ENCODE data around the gene APOBEC3F. TPM values are rescaled to one million over a fixed set of nuclear protein-coding genes. Genes with fewer than 3 reads are reported as not detected.
"Not testable (repeated sequence)": the region's sequence is repeated elsewhere in the genome, so short reads cannot be mapped to it uniquely, and the experiment has no call there.

Gene APOBEC3F
- total RNA-seq, 4 donors from 2014 or later = 0.44 to 2.7 (median 2.2) TPM

GRCh38 chr22:39010946-39011345 is 29.7 kb upstream of the APOBEC3F start:
- intact Hi-C loops (cut with DNase I) = no loop called here
- H3K4me1 ChIP-seq = peaks cover 5 to 42% (median 21%) of the 10 kb centered on the region in 3 donors
- no peak for DNase-seq
- H3K4me3 ChIP-seq = no peak overlapping the region
- H3K27ac ChIP-seq = no peak overlapping the region
- H3K9me3 ChIP-seq = no peaks in the 10 kb centered on the region
- TF ChIP-seq POLR2A (IDR thresholded peaks at IDR 0.05) (no peak), CTCF (IDR thresholded peaks at IDR 0.05) (no peak)
- no peaks in the 10 kb centered on the region for H3K36me3 ChIP-seq
- WGBS, 2 donors = 69 to 74% methylated on average over 2 to 10 of the region's 15 CpGs
- no peaks in the 10 kb centered on the region for H3K27me3 ChIP-seq

- Histone ChIP-seq H3K4me3 (no peak overlapping the region), H3K27me3 (no peaks in the 10 kb centered on the region), H3K27ac (no peak overlapping the region), H3K9me3 (no peaks in the 10 kb centered on the region), H3K36me3 (peaks cover 0 to 2% (median 0%) of the 10 kb centered on the region in 3 donors), H3K4me1 (peaks cover 5 to 43% (median 21%) of the 10 kb centered on the region in 3 donors)
- DNase-seq = no peak
- 76 to 85% methylated on average over 28 to 29 of the region's 29 CpGs for WGBS, 2 donors
- intact Hi-C loops (cut with DNase I) = no loop called here
- TF ChIP-seq POLR2A (IDR thresholded peaks at IDR 0.05) = no peak
- no peak for TF ChIP-seq CTCF (IDR thresholded peaks at IDR 0.05)
These were observed 27.8 kb upstream of the APOBEC3F start for GRCh38 chr22:39012533-39013511.

GRCh38 chr22:39013561-39013941 is 27.1 kb upstream of the APOBEC3F start:
- Histone ChIP-seq H3K27ac (peak overlapping the region; percentile 89 to 93 (median 92)), H3K4me3 (peak overlapping the region; percentile 45 to 64 (median 56)), H3K4me1 (peaks cover 5 to 43% (median 21%) of the 10 kb centered on the region in 3 donors)
- H3K27me3 ChIP-seq; intact Hi-C loops (cut with DNase I); H3K36me3 ChIP-seq; DNase-seq; H3K9me3 ChIP-seq: not testable (repeated sequence)
- WGBS, 2 donors = 56 to 72% methylated on average over 6 of the region's 6 CpGs

- WGBS, 2 donors = 0 to 15% methylated on average over 9 of the region's 18 CpGs
- H3K4me1 ChIP-seq = peaks cover 5 to 43% (median 21%) of the 10 kb centered on the region in 3 donors
- peaks cover 0 to 10% (median 0%) of the 10 kb centered on the region in 3 donors for H3K36me3 ChIP-seq
- intact Hi-C loops (cut with DNase I) = no loop called here
- no peaks in the 10 kb centered on the region for H3K27me3 ChIP-seq
- H3K4me3 ChIP-seq = peak within 1 kb of the TSS; percentile 45 to 64 (median 56)
- peak; percentile 66 for DNase-seq
- H3K27ac ChIP-seq = peak within 1 kb of the TSS; percentile 89 to 93 (median 92)
- H3K9me3 ChIP-seq = no peaks in the 10 kb centered on the region
- TF ChIP-seq POLR2A (IDR thresholded peaks at IDR 0.05) = peak in 3 of 4 donors; percentile 48 to 77 (median 66)
- TF ChIP-seq CTCF (IDR thresholded peaks at IDR 0.05) = peak in 3 of 6 experiments; percentile 6 to 22 (median 8)
These were observed 26.5 kb upstream of the APOBEC3F start, which contains the start of gene APOBEC3C for GRCh38 chr22:39013942-39014722. TSS of gene APOBEC3C (plus strand) at chr22:39014257. CDS start at chr22:39014363, 106 bp downstream.

GRCh38 chr22:39014723-39015121 is 25.9 kb upstream of the APOBEC3F start:
- H3K36me3 ChIP-seq = peaks cover 0 to 10% (median 0%) of the 10 kb centered on the region in 3 donors
- H3K27ac ChIP-seq = peak overlapping the region; percentile 89 to 93 (median 92)
- WGBS, 2 donors = 13 to 20% methylated on average over 5 to 6 of the region's 6 CpGs

More at GRCh38 chr22:39014723-39015121, 25.9 kb upstream of the APOBEC3F start:
- Histone ChIP-seq H3K4me3 (peak overlapping the region; percentile 45 to 64 (median 56)), H3K4me1 (peaks cover 5 to 43% (median 21%) of the 10 kb centered on the region in 3 donors)
- H3K9me3 ChIP-seq; DNase-seq; intact Hi-C loops (cut with DNase I); H3K27me3 ChIP-seq: not testable (repeated sequence)
